PFSK-1 (cell line): ENCODE results near the gene KDM5B.

Experiments used
- FOXP2 ChIP-seq: optimal IDR thresholded peaks from 2 replicates; pipeline ENCODE3; 2011; ENCODE audit warnings: borderline replicate concordance, control low read depth, inconsistent platforms; ENCODE audit not compliant: insufficient read depth; ENCODE audit errors: extremely low read length, extremely low read depth
- POLR2AphosphoS5 ChIP-seq: IDR thresholded peaks from 2 replicates; pipeline ENCODE4 v1.6.1; 2012; ENCODE audit warnings: low read depth, mild to moderate bottlenecking, control low read depth, low read length, moderate library complexity
- REST ChIP-seq, 2 experiments: IDR thresholded peaks; 2 replicates each; pipeline versions ENCODE4 v1.6.1 to v1.8.0; 2011 to 2012; ENCODE audit warnings: low read depth in 2 of 2, low read length in 2 of 2, control low read depth in 1 of 2, inconsistent platforms in 1 of 2, mild to moderate bottlenecking in 1 of 2, moderate library complexity in 1 of 2; ENCODE audit not compliant: insufficient read depth in 1 of 2
- SIN3A ChIP-seq: IDR thresholded peaks from 2 replicates; pipeline ENCODE4 v1.6.1; 2012; ENCODE audit warnings: mild to moderate bottlenecking, low read length, moderate library complexity, borderline replicate concordance; ENCODE audit not compliant: insufficient read depth
- TAF1 ChIP-seq: IDR thresholded peaks from 2 replicates; pipeline ENCODE4 v1.6.1; 2012; ENCODE audit warnings: low read length, control low read depth, borderline replicate concordance; ENCODE audit not compliant: insufficient read depth

Gene KDM5B

GRCh38 chr1:202802998-202803932, 5.0 kb downstream of the KDM5B start:
- TF ChIP-seq REST (IDR thresholded peaks at IDR 0.05; ENCODE audit: insufficient read depth in 1 of 2, low read depth in 2 of 2, low read length in 2 of 2) (no peak), FOXP2 (no peak), POLR2AphosphoS5 (no peak), SIN3A (no peak), TAF1 (no peak)

- TF ChIP-seq TAF1: no peak
- TF ChIP-seq SIN3A: no peak
- no peak for TF ChIP-seq POLR2AphosphoS5
- TF ChIP-seq FOXP2: no peak
- TF ChIP-seq REST (IDR thresholded peaks at IDR 0.05; ENCODE audit: insufficient read depth in 1 of 2, low read depth in 2 of 2, low read length in 2 of 2): no peak
Observed at GRCh38 chr1:202802034-202802433, 6.2 kb downstream of the KDM5B start.

GRCh38 chr1:202801175-202801574, 7.0 kb downstream of the KDM5B start:
- TF ChIP-seq FOXP2 (no peak), POLR2AphosphoS5 (no peak), SIN3A (no peak), REST (IDR thresholded peaks at IDR 0.05; ENCODE audit: insufficient read depth in 1 of 2, low read depth in 2 of 2, low read length in 2 of 2) (no peak), TAF1 (no peak)

GRCh38 chr1:202800742-202801141, 7.5 kb downstream of the KDM5B start:
- no peak for TF ChIP-seq REST (IDR thresholded peaks at IDR 0.05; ENCODE audit: insufficient read depth in 1 of 2, low read depth in 2 of 2, low read length in 2 of 2)
